ENCODE measurements around the gene TNS1. TPM values are rescaled to one million over a fixed set of nuclear protein-coding genes. Genes with fewer than 3 reads are reported as not detected.

The TNS1 gene
- total and polyA plus RNA-seq, 5 donors, result 243 to 647 (median 513) TPM

DNA sequence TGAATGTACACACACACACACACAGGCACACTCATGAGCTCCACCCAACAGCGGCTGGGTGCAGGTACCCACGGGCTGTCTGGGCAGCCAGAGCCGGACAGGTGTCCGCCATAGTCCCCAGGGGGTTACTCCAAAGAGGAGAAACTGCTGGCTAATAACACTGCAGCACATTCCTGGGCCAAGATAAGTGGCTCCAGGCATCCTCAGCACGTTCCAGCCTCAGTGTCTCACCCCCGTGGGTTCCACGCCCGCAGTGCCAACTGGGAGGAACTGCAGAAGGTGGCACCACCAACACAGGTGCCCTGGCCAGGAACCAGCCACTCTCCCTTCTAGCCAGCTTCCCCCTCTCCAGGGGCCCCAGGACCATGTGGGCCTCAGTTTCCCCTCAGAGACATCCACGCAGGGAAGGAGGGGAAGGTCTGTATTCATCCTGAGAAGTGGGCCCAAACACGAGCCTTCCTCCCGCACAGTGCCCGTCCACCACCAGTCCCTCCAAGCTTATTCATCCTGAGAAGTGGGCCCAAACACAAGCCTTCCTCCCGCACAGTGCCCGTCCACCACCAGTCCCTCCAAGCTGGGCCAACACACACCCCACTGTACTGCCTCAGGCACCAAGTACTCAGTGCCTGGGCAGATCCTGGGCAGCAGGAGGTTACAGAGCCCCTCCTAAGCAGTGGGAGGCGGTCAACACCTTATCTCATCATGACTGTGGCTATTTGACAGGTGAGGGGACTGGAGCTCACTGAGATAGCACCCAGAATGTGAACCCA is 47.6 kb downstream of the TNS1 start:
- Histone ChIP-seq H3K4me3 (ENCODE audit: low read length) (no peak overlapping the region), H3K27me3 (ENCODE audit: control insufficient read depth, insufficient read depth) (no peaks in the 10 kb centered on the region), H3K27ac (ENCODE audit: low read length) (peak overlapping the region; percentile 53), H3K9me3 (ENCODE audit: control insufficient read depth, low read length) (no peaks in the 10 kb centered on the region), H3K4me1 (ENCODE audit: control insufficient read depth, insufficient read depth, low read length) (peaks cover 52% of the 10 kb centered on the region)
- intact Hi-C loops (cut with DNase I), result no loop called here
- ATAC-seq, result no peak
- 82% methylated on average over 15 of the region's 15 CpGs for WGBS
- no peak for DNase-seq

DNA sequence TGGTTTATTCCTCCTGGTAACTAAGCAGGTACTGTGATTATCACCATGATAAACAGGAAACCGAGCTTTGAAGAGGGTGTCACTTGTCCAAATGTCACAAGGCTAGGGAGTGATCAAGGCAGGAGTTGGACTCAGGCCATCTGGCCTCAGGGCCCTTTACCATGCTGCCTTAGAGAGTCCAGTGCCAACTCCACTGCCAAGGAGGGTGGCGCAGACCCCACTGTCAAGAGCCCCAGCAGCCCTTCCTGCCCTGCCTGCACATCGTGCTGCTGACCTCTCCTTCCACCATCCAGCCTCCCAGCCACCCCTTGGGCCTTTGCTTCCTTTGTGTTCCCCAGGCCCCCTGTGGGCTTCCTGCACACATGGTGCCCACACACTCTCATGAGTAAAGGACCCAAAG is 48.3 kb downstream of the TNS1 start:
- 53% methylated on average over 3 of the region's 3 CpGs for WGBS
- Histone ChIP-seq H3K4me1 (ENCODE audit: control insufficient read depth, insufficient read depth, low read length) (peaks cover 52% of the 10 kb centered on the region), H3K4me3 (ENCODE audit: low read length) (no peak overlapping the region), H3K27ac (ENCODE audit: low read length) (peak overlapping the region; percentile 53), H3K9me3 (ENCODE audit: control insufficient read depth, low read length) (no peaks in the 10 kb centered on the region), H3K27me3 (ENCODE audit: control insufficient read depth, insufficient read depth) (no peaks in the 10 kb centered on the region)
- intact Hi-C loops (cut with DNase I), result no loop called here
- DNase-seq (peak in 2 of 3 donors; percentile 53 to 81), ATAC-seq (peak; percentile 44 to 61)

DNA sequence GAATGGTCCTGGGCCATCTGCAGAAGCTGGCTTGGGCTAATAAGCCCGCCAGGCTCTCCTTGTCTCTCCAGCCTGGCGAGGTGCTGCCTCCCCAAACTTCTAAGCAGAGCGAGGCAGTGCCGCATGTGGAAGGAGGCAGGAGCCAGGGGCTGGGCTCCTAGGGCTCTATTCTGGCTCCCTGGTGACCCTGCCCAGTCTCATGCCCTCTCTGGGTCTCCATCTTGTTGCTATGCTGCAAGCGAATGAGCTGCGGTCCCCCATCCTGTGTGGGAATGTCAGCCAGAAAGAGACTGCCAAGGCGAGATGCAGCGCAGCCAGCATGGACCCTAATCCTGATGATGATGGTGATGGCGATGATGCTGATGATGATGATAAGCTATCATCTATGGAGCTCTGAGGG is 48.7 kb downstream of the TNS1 start:
- ATAC-seq (peak; percentile 3 to 24), DNase-seq (peak in 1 of 3 donors; percentile 57)
- 68% methylated on average over 9 of the region's 9 CpGs for WGBS
- intact Hi-C loops (cut with DNase I), result no loop called here
- Histone ChIP-seq H3K9me3 (ENCODE audit: control insufficient read depth, low read length) (no peaks in the 10 kb centered on the region), H3K4me3 (ENCODE audit: low read length) (no peak overlapping the region), H3K27ac (ENCODE audit: low read length) (peak overlapping the region; percentile 53), H3K4me1 (ENCODE audit: control insufficient read depth, insufficient read depth, low read length) (peaks cover 55% of the 10 kb centered on the region), H3K27me3 (ENCODE audit: control insufficient read depth, insufficient read depth) (no peaks in the 10 kb centered on the region)

GRCh38 chr2:217953531-217953932 is 49.3 kb downstream of the TNS1 start:
- no peaks in the 10 kb centered on the region for H3K27me3 ChIP-seq (ENCODE audit: control insufficient read depth, insufficient read depth)
- H3K27ac ChIP-seq (ENCODE audit: low read length), result peak overlapping the region; percentile 53
- WGBS, result 37% methylated on average over 6 of the region's 6 CpGs
- no peak overlapping the region for H3K4me3 ChIP-seq (ENCODE audit: low read length)
- intact Hi-C loops (cut with DNase I), result no loop called here
- peak in 2 of 3 donors; percentile 36 to 76 for DNase-seq
- no peaks in the 10 kb centered on the region for H3K9me3 ChIP-seq (ENCODE audit: control insufficient read depth, low read length)
- ATAC-seq, result peak; percentile 43 to 54
- peaks cover 59% of the 10 kb centered on the region for H3K4me1 ChIP-seq (ENCODE audit: control insufficient read depth, insufficient read depth, low read length)

DNA sequence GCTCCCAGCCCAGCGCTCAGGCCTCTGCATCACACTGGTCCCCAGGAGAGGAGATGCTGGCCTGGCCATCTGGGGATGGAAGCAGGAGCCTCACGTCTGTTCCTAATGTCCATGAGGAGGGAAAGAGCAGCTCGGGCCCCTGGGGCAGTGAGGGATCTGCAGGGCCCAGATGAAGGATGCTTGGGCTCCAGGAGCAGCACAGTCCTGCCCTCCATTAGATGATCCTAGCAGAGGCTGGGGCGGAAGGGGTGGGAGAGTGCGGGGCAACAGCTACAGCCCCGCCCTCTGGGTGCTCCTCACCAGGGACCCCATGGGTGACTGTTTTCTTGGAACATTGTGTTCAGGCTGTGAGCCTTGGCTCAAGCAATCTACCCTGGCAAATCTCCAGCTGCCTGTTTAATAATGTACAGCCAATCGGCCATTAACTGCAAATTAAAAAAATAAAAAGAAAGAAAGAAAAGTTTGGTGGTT is 49.7 kb downstream of the TNS1 start:
- peak overlapping the region; percentile 80 for H3K27ac ChIP-seq (ENCODE audit: low read length)
- DNase-seq, result peak in 2 of 3 donors; percentile 60 to 87
- intact Hi-C loops (cut with DNase I), result no loop called here
- peaks cover 61% of the 10 kb centered on the region for H3K4me1 ChIP-seq (ENCODE audit: control insufficient read depth, insufficient read depth, low read length)
- WGBS, result 54% methylated on average over 7 of the region's 7 CpGs
- peak; percentile 44 to 74 for ATAC-seq
- no peak overlapping the region for H3K4me3 ChIP-seq (ENCODE audit: low read length)
- H3K9me3 ChIP-seq (ENCODE audit: control insufficient read depth, low read length), result no peaks in the 10 kb centered on the region
- H3K27me3 ChIP-seq (ENCODE audit: control insufficient read depth, insufficient read depth), result no peaks in the 10 kb centered on the region

- Histone ChIP-seq H3K9me3 (ENCODE audit: control insufficient read depth, low read length) (no peaks in the 10 kb centered on the region), H3K27me3 (ENCODE audit: control insufficient read depth, insufficient read depth) (no peaks in the 10 kb centered on the region), H3K27ac (ENCODE audit: low read length) (peak overlapping the region; percentile 80), H3K4me1 (ENCODE audit: control insufficient read depth, insufficient read depth, low read length) (peaks cover 62% of the 10 kb centered on the region), H3K4me3 (ENCODE audit: low read length) (no peak overlapping the region)
- WGBS, result 96% methylated on average over 7 of the region's 7 CpGs
- no peak for DNase-seq
- intact Hi-C loops (cut with DNase I), result no loop called here
- ATAC-seq, result no peak
Observed at GRCh38 chr2:217952409-217952808, 50.4 kb downstream of the TNS1 start.

GRCh38 chr2:217951521-217952247 is 51.1 kb downstream of the TNS1 start:
- intact Hi-C loops (cut with DNase I), result no loop called here
- ATAC-seq (no peak), DNase-seq (no peak)
- Histone ChIP-seq H3K4me3 (ENCODE audit: low read length) (no peak overlapping the region), H3K9me3 (ENCODE audit: control insufficient read depth, low read length) (no peaks in the 10 kb centered on the region), H3K4me1 (ENCODE audit: control insufficient read depth, insufficient read depth, low read length) (peaks cover 59% of the 10 kb centered on the region), H3K27me3 (ENCODE audit: control insufficient read depth, insufficient read depth) (no peaks in the 10 kb centered on the region), H3K27ac (ENCODE audit: low read length) (peak overlapping the region; percentile 45)
- WGBS, result 79% methylated on average over 11 of the region's 11 CpGs

DNA sequence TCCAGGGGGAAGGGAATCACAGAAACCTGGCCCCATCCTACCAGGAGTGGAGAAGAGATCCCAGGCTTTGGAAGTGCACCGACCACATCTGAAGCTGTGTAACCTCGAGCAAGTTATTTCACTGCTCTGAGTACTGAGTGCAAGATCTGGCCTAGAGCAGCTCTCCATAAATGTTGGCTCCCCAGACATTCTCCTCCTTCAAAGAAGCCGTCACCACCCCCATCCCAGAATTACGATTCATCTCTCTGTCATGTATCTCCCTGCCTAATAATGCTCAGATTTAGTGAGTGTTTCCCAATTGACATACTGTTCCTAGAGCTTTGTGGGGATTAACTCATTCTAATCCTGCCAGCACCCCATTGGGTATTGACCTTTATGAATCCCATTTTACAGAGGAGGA is 51.7 kb downstream of the TNS1 start:
- ATAC-seq, result no peak
- no peak for DNase-seq
- intact Hi-C loops (cut with DNase I), result no loop called here
- no peak overlapping the region for H3K27ac ChIP-seq (ENCODE audit: low read length)
- peaks cover 57% of the 10 kb centered on the region for H3K4me1 ChIP-seq (ENCODE audit: control insufficient read depth, insufficient read depth, low read length)
- no peaks in the 10 kb centered on the region for H3K9me3 ChIP-seq (ENCODE audit: control insufficient read depth, low read length)
- no peaks in the 10 kb centered on the region for H3K27me3 ChIP-seq (ENCODE audit: control insufficient read depth, insufficient read depth)
- 81% methylated on average over 4 of the region's 4 CpGs for WGBS
- H3K4me3 ChIP-seq (ENCODE audit: low read length), result no peak overlapping the region

GRCh38 chr2:217950401-217950871 is 52.4 kb downstream of the TNS1 start:
- Histone ChIP-seq H3K4me3 (ENCODE audit: low read length) (no peak overlapping the region), H3K4me1 (ENCODE audit: control insufficient read depth, insufficient read depth, low read length) (peaks cover 57% of the 10 kb centered on the region), H3K27ac (ENCODE audit: low read length) (no peak overlapping the region), H3K9me3 (ENCODE audit: control insufficient read depth, low read length) (no peaks in the 10 kb centered on the region), H3K27me3 (ENCODE audit: control insufficient read depth, insufficient read depth) (no peaks in the 10 kb centered on the region)
- WGBS, result 71% methylated on average over 10 of the region's 10 CpGs
- DNase-seq (no peak), ATAC-seq (peak in 1 of 2 donors; percentile 26)
- intact Hi-C loops (cut with DNase I), result no loop called here

DNA sequence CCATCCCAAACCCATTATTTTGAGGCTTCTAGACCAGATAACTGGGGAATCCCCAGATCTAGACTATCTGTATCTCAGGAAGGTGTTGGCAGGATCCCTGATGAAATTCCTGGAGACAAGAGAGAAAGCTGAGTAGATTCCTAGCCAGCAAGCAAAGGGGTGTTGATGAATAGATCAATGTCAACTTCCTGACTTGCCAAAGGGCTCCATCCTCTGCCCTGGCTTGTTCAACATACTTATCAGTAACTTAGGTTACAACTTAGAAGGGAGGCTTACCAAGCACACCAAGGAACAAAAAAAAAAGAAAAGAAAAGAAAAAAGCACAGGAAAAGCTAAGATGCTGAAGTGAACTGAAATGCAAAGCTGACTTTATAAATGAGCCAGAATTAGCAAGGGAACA is 53.3 kb downstream of the TNS1 start:
- Histone ChIP-seq H3K27me3 (ENCODE audit: control insufficient read depth, insufficient read depth) (no peaks in the 10 kb centered on the region), H3K4me3 (ENCODE audit: low read length) (no peak overlapping the region), H3K27ac (ENCODE audit: low read length) (no peak overlapping the region), H3K9me3 (ENCODE audit: control insufficient read depth, low read length) (no peaks in the 10 kb centered on the region), H3K4me1 (ENCODE audit: control insufficient read depth, insufficient read depth, low read length) (peaks cover 47% of the 10 kb centered on the region)
- intact Hi-C loops (cut with DNase I), result loop anchor here in 2 of 4 donors (5.0 kb wide), 1 partner anchor 33 kb away; no protein-coding TSS in a partner anchor
- no peak for DNase-seq
- ATAC-seq, result no peak

GRCh38 chr2:217948897-217949296 is 53.9 kb downstream of the TNS1 start:
- H3K4me1 ChIP-seq (ENCODE audit: control insufficient read depth, insufficient read depth, low read length), result peaks cover 42% of the 10 kb centered on the region
- 83% methylated on average over 6 of the region's 6 CpGs for WGBS
- DNase-seq, result no peak

More at GRCh38 chr2:217948897-217949296, 53.9 kb downstream of the TNS1 start:
- H3K27ac ChIP-seq (ENCODE audit: low read length), result no peak overlapping the region
- no peak overlapping the region for H3K4me3 ChIP-seq (ENCODE audit: low read length)
- ATAC-seq, result no peak
- intact Hi-C loops (cut with DNase I), result loop anchor here in 2 of 4 donors (5.0 kb wide), 1 partner anchor 33 kb away; no protein-coding TSS in a partner anchor
- H3K27me3 ChIP-seq (ENCODE audit: control insufficient read depth, insufficient read depth), result no peaks in the 10 kb centered on the region
- no peaks in the 10 kb centered on the region for H3K9me3 ChIP-seq (ENCODE audit: control insufficient read depth, low read length)
